Stimulated activated naive CD4-positive, alpha-beta T cell (primary cell): Measurements from ENCODE around the gene MRPS18A.
A peak's percentile ranks its signal among the peaks of the same experiment; 100 is the strongest.
"Not testable (repeated sequence)": the region's sequence is repeated elsewhere in the genome, so short reads cannot be mapped to it uniquely, and the experiment has no call there.

Source experiments
- DNase-seq, 6 experiments: peaks; one replicate each; lab custom pipeline; 2025; lab: John Stamatoyannopoulos, UW

Gene MRPS18A

GRCh38 chr6:43670623-43670986 is 17.0 kb downstream of the MRPS18A start:
- DNase-seq, result no peak

- DNase-seq, result no peak
These were observed 17.5 kb downstream of the MRPS18A start for GRCh38 chr6:43669922-43670622.

GRCh38 chr6:43669050-43669921 is 18.3 kb downstream of the MRPS18A start:
- no peak for DNase-seq

GRCh38 chr6:43668151-43669028 is 19.2 kb downstream of the MRPS18A start:
- DNase-seq, result peak; percentile 7 to 29 (median 20)

- DNase-seq, result peak; percentile 51 to 84 (median 75)
These were observed 20.1 kb downstream of the MRPS18A start for GRCh38 chr6:43667245-43668150.

- DNase-seq, result no peak
These were observed 21.2 kb downstream of the MRPS18A start for GRCh38 chr6:43666196-43666920.

GRCh38 chr6:43665376-43665775 is 22.2 kb downstream of the MRPS18A start:
- DNase-seq, result no peak

- DNase-seq, result not testable (repeated sequence)
These were observed 24.6 kb downstream of the MRPS18A start for GRCh38 chr6:43662948-43663347.

- DNase-seq, result no peak
These were observed 29.4 kb downstream of the MRPS18A start for GRCh38 chr6:43658161-43658560.

- DNase-seq, result no peak
These were observed 30.3 kb downstream of the MRPS18A start for GRCh38 chr6:43657221-43657802.

GRCh38 chr6:43652822-43653221 is 34.8 kb downstream of the MRPS18A start:
- DNase-seq, result not testable (repeated sequence)

GRCh38 chr6:43648248-43648647 is 39.3 kb downstream of the MRPS18A start:
- no peak for DNase-seq

- DNase-seq, result no peak
These were observed 40.0 kb downstream of the MRPS18A start for GRCh38 chr6:43647613-43648012.

GRCh38 chr6:43645613-43645964 is 42.0 kb downstream of the MRPS18A start:
- no peak for DNase-seq

GRCh38 chr6:43644940-43645612 is 42.5 kb downstream of the MRPS18A start, which contains the start of gene RSPH9:
RSPH9 (plus strand) TSS chr6:43645036; CDS start chr6:43645099, 63 bp downstream.
- DNase-seq, result peak; percentile 19 to 74 (median 36)

- no peak for DNase-seq
These were observed 47.4 kb downstream of the MRPS18A start for GRCh38 chr6:43639984-43640800.

- DNase-seq, result peak in 3 of 6 experiments; percentile 3 to 37 (median 31)
These were observed 51.3 kb downstream of the MRPS18A start for GRCh38 chr6:43636308-43636659.
